C1 segment of cervical spinal cord (tissue), 14 donors: ENCODE measurements around the gene PSAT1.
A peak's percentile ranks its signal among the peaks of the same experiment; 100 is the strongest.

Experiments
- DNase-seq, 14 donors: peaks; one replicate each; lab custom pipeline; 2025; lab: John Stamatoyannopoulos, UW

The PSAT1 gene

DNA sequence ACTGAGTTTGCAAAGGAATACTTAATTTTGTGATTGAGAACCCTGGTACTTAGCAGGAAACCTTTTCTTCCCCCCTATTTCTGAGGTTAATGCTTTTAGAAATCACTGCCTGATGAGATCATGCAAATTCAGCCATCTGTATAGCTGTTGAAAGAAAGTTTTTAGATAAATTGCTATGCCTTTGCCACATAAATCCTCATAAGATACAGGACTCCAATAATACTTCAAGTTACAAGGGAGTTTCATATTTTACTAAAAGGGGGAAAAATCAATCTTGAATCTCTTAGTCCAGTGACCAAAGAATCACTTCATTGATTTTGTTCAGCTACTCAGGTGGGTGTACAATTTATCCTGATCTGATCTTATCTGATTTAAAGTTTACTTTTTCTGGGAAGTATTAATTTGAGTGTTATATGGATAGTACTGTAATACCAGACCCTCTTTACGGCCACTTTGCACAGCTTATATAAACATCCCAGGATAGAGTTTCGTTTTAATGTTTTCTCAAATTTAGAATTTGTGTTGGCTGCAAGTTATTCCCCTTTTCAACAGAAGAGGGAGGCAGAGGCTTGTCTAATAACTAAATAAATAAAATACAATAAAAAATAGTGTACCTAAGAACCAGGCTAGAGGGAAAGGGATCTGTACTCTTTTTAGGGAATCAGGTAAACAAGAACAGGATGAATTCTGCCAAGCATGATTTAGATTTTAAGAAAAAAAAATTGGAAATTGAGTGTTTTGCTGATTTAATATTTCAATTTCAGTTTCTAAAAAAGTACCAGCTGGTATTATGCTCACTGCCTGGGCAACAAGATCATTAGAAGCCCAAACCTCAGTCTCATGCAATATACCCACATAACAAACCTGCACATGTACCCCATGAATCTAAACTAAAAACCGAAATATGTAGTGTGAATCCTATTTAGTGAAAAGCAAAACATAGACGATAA, 69.1 kb downstream of the PSAT1 start:
- DNase-seq, result no peak

DNA sequence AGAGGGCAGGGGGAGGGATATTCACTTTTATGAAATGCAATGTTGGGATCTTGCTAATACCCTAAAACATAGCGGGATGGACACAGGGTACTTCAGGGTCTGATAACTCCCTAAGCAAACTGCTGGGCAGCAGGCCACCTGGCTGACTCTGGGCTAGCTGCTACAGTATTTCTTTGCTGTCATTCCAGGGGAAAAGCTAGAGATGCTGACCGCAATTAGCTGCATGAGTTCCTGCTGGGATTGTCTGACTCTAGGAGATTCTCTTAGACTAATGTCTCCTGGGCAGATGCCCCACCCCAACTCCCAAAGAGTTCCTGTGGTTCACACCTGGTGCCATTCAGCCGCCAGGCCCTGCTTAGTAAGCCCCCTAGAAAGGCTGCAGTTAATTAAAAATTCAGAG, 69.9 kb downstream of the PSAT1 start:
- DNase-seq, result no peak

DNA sequence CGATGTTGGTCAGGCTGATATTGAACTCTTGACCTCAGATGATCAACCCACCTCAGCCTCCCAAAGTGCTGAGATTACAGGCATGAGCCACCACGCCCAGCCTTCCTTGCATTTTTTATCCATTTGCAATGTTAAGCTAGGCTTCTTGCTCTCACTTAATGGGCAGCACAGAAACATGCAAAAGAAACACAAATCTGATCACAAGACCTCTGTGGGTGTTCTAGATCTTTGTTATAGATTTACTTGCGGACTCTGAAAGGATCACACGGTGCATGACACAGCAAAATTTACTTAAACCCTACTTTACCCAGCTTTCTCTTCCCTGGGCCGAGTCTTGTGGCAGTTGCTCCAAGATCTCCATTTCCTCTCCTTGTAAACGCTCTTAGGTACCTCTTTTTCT, 71.3 kb downstream of the PSAT1 start:
- no peak for DNase-seq

DNA sequence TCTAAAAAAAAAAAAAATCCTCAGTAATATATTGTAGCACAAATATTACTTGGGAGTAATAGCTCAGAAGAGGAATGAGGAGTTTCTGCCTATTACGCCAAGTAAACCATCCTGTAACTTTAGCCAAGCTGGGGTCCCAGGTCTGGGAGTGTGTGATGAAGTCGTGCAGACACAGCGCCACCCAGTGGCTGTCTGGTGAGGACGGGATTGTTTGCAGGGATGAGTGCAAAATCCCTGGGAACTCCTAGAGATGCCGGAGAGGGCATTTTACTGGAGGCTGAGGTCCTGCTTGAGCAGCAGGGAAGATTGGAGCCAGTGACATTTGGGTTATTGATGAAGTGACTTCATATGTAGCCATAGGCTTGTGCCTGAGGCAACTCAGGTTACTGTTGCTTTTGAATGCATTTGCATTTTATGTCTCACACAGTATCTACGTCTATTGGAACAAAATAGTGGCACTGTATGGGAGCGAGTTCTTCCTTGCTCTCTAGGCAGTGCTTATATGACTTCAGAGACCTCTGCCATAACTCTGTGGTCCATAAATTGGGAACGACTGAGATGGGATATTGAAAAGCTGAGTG, 72.8 kb downstream of the PSAT1 start:
- peak in 11 of 14 donors; percentile 12 to 74 (median 52) for DNase-seq

DNA sequence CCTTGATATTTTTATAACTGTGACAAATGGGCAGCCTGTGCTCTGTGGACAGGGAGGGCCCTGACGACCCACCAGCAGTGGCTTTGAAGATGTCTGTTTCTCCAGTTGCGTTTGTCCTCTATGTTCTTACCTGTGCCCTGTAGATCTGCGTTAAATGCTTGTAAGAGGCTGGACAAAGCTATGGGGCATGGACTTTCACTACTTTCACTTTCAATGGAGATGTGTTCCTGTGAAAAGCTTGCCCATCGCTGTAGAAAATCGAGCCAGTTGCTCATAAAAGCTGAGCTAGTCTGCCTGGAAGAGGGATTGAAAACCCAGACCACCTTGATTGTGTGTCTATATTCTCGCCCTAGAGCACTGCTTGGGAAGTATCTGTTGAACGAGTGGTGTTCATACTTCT, 74.1 kb downstream of the PSAT1 start:
- DNase-seq, result no peak

DNA sequence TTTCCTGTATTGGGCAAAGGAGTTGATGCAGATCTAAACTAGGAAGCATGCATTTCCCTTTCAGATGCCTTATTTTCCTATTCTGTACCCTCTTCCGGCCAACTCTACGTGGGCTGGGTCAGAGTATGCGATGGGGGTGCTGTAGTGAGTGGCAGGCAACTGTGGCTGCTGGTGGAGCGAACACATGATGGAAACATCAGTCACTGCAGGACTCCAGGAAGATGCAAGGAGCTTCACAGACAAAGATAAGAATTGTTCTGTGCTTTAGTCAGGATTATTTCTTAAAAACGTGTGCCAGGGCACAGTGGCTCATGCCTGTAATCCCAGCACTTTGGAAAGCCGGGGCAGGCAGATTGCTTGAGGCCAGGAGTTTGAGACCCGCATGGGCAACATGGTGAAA, 75.1 kb downstream of the PSAT1 start:
- DNase-seq, result no peak
